NCI-H187 (cell line): Measurements from ENCODE around the gene SLC2A13.
"Not testable (repeated sequence)": the region's sequence is repeated elsewhere in the genome, so short reads cannot be mapped to it uniquely, and the experiment has no call there.

ENCODE experiments used
- DNase-seq, 2 experiments: peaks; one replicate each; lab custom pipeline; 2025; lab: John Stamatoyannopoulos, UW

Gene SLC2A13

GRCh38 chr12:39752482-39753137, 353.3 kb downstream of the SLC2A13 start:
- no peak for DNase-seq

- not testable (repeated sequence) for DNase-seq
These were observed 359.7 kb downstream of the SLC2A13 start for GRCh38 chr12:39746151-39746550.

- no peak for DNase-seq
These were observed 362.2 kb downstream of the SLC2A13 start for GRCh38 chr12:39743655-39744054.

GRCh38 chr12:39736406-39736805, 369.5 kb downstream of the SLC2A13 start:
- no peak for DNase-seq

- no peak for DNase-seq
These were observed 382.1 kb downstream of the SLC2A13 start for GRCh38 chr12:39723831-39724230.

- no peak for DNase-seq
These were observed 383.4 kb downstream of the SLC2A13 start for GRCh38 chr12:39722504-39722903.

- no peak for DNase-seq
These were observed 392.3 kb downstream of the SLC2A13 start for GRCh38 chr12:39713552-39713951.

- no peak for DNase-seq
These were observed 393.5 kb downstream of the SLC2A13 start for GRCh38 chr12:39712334-39712733.
